GM18499 (cell line): Measurements from ENCODE around the gene MYO7B.

ENCODE experiments used
- ATAC-seq: cut with Tn5 transposase; IDR thresholded peaks from one replicate; pipeline ENCODE4 v1.9.1; 2021; ENCODE audit warnings: moderate number of reproducible peaks; ENCODE audit not compliant: insufficient read depth, unreplicated experiment

Gene MYO7B

GRCh38 chr2:127632592-127633489, 97.4 kb downstream of the MYO7B start:
- ATAC-seq = no peak

DNA sequence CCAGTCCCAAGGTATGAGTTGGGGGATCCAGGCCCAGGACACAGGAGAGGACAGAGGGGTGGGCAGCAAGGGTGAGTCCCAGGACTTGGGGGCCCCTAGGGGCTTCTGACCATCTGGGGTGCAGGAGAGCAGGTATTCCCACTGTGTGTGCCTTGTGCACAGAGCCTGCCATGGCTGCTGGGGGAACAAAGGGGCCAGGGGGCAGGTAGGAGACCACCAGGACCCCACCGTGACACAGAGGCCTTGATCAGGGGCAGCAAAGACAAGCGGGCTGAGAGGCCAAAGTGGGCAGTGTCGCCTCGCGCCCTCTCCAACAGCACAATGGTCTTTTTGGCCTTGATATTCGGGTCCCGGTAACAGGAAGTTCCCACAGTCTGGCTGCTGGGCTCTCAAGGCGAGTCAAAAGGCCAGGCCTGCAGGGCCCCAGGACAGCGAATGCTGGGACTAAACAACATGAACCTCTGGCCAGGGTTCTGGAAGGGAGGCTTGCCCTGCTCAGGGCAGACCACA, 98.1 kb downstream of the MYO7B start:
- no peak for ATAC-seq

GRCh38 chr2:127634066-127634617, 98.7 kb downstream of the MYO7B start:
- no peak for ATAC-seq

- no peak for ATAC-seq
These were observed 99.3 kb downstream of the MYO7B start for GRCh38 chr2:127634626-127635379.

DNA sequence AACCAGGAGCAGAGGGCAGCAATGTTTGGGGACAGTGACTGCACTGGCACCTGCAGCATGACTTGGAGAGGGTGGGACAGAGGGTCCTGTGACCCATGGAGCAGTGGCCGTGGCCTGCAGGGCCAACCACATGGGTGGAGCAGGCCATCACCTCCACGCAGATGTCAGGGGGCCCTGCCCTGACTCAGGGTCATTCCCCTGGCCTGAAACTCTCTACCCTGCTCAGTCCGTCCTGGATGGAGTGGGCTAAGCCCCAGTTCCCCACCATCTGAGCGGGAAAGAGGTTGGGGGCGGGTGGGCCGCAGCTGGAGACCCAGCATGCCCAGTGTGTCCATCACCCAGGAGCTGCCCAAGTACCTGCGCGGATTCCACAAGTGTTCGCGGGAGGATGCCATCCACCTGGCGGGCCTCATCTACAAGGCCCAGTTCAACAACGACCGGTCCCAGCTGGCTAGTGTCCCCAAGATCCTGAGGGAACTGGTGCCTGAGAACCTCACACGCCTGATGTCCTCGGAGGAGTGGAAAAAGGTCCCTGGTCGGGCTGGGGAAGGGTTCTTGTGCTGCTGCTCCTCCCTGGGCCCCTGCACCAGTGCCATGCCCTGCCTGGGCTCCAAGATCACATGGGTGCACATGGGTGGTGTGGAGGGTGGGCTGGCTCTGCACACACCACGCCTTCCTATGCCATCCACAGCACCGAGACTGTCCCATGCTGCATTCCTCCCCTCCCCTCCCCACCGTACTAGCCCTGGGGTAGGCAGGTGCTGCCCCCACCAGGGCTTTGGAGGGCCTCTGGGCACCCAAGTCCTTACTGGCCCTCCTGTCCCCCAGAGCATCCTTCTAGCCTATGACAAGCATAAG, 100.1 kb downstream of the MYO7B start:
- ATAC-seq = no peak

DNA sequence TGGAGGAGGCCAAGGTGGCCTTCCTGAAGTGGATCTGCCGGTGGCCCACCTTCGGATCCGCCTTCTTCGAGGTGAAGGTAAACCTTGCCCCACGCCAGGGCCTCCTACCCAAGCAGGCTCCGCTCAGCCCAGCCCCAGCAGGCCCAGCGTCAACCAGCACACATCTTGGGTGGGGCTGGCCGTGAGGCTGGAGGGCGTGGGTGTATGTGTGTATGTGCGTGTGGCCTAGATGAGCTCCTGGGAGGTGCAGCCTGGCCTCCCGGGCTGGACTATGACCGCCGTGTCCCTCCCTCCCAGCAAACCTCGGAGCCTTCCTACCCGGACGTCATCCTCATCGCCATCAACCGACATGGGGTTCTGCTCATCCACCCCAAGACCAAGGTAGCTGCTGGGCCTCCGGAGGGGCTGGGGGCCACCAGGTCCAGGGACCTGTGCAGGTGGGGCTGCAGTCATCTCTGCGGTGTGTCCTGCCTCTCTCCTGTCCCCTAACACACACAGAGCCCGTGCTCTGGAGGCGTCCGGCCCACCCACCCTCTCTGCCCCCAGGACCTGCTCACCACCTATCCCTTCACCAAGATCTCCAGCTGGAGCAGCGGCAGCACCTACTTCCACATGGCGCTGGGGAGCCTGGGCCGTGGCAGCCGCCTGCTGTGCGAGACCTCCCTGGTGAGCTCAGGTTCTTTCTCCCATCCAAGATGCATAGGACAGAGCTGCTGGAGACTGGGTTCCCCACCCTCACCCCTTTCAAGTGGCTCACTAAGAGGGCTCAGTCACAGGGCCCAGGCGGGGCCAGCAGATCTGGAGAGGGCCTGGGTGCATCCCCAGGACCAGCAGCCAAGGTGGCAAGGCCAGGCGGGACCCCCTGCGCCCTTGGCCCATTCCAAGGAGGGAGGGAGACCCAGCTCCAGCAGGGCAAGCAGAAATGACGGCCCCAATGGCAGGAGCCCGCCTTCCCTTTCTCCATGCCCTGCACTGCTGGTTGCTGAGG, 101.1 kb downstream of the MYO7B start:
- no peak for ATAC-seq

GRCh38 chr2:127637236-127637630, 101.8 kb downstream of the MYO7B start:
- ATAC-seq = no peak

DNA sequence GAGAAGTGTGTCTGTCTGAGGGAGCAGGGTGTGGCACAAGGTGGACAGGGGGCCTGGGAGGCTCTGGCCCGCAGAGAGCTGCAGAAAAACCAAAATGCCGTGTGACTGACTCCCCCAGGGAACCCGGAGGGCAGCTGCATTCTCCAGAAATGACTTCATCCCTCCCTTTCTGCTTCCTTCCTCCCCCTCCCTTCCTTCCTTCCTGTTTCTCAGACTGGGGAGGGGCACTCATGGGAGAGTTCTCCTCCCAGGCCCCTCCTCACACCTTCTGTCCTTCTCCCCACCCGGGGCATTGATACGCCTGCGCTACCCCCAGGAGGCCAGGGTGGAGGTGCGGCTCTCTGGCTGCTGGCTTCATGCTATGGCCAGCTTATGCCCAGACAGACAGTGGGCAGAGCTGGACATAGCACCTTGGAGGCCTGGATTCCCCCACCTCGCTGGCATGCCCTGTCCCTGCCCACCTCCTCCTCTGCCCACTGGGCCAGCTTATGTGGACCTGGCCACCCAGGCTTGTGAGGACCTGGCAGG, 102.3 kb downstream of the MYO7B start:
- ATAC-seq = no peak

GRCh38 chr2:127638361-127639110, 103.1 kb downstream of the MYO7B start:
- ATAC-seq = no peak

DNA sequence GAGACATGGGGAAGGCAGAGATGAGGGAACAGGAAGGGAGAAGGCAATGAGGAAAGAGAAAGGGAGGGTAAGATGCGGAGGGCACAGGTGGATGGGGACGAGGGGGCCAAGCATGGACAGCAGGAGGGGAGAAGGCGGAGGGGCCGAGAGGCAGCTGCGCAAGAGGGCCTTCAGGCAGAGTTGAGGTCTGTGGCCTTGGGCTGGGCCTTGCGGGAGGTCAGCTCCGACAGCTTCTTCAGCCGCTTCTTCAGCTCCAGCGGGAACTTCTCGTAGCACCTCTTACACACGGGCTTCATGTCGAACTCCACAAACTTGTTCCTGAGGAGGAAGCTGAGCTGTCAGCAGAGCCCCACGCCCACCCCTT, 103.6 kb downstream of the MYO7B start:
- no peak for ATAC-seq

- ATAC-seq = no peak
These were observed 104.9 kb downstream of the MYO7B start for GRCh38 chr2:127640082-127641072.

DNA sequence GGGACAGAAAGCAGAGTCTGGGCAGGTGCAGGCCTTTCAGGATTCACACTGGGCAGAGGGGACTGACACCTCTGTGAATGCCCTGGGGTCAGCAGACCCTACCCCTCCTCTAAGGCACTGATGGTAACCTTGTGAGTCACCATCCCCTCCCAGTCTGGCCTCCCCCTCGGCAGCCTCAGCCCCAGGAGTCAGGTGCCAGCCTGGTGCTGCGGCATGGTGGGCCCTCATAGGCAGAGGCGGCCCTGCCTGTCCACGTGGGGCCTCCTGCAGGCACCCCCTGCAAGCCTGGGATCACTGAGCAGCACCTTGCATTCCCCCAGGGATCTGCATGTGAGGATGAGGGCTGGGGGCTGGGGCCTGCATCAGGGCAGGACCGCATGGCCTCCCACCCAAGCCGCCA, 105.7 kb downstream of the MYO7B start:
- no peak for ATAC-seq

DNA sequence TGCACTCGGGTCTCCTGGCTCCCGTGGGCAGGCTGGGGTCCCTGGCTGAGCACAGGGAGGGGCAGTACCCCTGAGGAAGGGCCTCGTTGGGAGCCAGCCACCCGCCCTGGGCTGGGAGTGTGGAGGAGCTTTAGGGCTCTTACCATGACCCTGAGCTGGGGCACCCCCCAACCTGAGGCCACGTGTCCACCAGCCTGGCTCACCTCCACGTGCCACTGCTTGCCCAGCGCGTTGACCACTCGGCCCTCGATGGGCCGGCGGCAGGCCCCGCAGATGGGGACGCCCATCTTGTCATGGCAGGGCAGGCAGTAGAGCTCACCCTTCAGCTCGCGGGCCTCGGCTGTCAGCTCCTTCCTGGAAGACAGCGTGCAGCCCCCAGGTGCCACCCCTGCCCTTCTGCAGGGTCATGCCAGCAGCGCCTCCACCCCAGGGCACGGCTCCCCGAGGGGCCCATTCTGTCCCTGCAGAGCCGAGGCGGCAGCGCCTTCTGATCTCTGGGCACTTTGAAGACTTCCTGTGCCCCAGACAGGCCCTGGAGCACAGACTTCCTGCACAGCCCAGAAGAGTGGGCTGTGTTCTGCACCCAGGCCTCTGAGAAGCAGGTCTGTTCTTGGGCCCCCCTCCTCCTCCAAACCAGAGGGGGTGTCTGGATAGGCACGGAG, 106.5 kb downstream of the MYO7B start:
- ATAC-seq = no peak

DNA sequence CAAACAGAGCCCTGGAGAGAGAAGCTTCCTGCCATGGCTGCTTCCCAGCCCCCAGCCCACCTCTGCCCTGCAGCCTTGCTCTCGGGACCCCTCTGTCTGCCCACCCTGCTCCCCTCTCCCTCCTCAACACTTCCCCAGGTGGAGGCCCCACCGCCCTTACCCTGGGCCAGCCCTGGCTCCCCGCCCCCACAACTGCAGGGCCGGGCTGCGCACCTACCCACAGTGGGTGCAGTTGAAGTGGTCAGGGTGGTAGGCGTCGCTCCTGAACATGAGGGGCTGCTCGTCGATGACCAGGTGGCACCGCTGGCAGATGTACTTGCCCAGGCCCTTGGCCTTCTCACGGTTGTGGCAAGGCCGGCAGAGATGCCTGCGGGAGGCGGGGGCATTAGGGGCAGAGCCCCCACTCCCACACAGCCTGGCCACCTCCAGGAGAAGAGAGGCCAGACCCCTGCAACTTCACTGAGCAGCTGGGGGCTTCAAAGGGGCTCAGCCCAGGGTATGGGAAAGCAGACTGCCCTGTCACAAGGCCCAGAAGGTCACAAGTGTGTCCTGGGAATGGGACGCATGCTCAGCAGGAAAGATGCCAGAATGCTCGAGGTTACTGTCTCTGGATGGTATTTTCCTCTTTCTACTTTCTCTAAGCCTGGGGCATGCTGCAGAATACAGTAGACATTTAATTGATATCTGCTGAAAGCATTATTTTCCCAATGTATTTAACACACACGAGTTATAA, 107.4 kb downstream of the MYO7B start:
- no peak for ATAC-seq

DNA sequence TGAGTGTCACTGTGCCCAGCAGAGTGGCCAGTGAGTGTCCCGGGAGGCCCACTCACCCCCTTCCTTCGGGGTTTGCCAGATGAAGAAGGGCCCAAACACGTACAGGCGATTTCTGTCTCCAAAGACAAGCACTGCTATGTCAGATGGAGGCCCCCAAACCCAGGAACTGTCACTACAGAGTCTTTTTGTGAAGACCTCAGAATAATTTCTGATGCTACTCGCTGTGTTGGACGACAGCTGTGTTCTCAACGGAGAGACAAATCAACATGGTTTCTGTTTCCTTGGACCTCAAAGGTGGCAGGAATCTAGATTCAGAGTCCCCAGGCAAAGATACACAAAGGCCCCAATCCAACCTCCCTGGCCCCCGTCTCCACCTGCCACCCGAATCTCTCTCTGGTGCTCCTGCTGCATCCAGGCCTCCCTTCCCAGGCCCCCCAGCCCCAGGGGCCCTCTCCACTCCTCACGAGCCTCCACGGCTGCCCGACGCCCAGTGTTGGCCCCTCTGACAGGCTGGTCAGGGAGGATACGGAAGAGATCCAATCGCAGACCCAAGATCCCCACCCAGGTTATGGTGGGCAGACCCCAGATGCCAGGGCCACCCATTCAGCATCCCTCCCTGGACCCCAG, 108.1 kb downstream of the MYO7B start:
- no peak for ATAC-seq
